Measurements from ENCODE around the gene CD6. TPM values are rescaled to one million over a fixed set of nuclear protein-coding genes. Genes with fewer than 3 reads are reported as not detected.
A peak's percentile ranks its signal among the peaks of the same experiment; 100 is the strongest.

The CD6 gene
- total and polyA plus RNA-seq, 10 of the 15 experiments (the other 5 are each of a cell fraction or from before 2014, with no cell fraction given), result 0.37 to 17.6 (median 6.2) TPM

GRCh38 chr11:61035526-61035835 lies 64.0 kb downstream of the CD6 start (continued):
- no peak for TF ChIP-seq ZBTB4 (CRISPR knock-in tag; IDR thresholded peaks at IDR 0.05)
- no peak for TF ChIP-seq NFIC (IDR thresholded peaks at IDR 0.05; ENCODE audit: low read depth, low read length)
- no peak for TF ChIP-seq NR2F1 (conservative IDR thresholded peaks at IDR 0.05)
- TF ChIP-seq CBX3 (IDR thresholded peaks at IDR 0.05; ENCODE audit: borderline replicate concordance, low read depth), result no peak

- ATAC-seq, result no peak
- no peaks in the 10 kb centered on the region; the same call in none of the 2 replicates for H3K79me2 ChIP-seq (ENCODE audit: control insufficient read depth, insufficient read depth, low read length)
- H3K27ac ChIP-seq (ENCODE audit: control insufficient read depth, insufficient read depth), result no peak overlapping the region
- no peaks in the 10 kb centered on the region for H3K27me3 ChIP-seq (replicated peaks in 1 of 2; ENCODE audit: control insufficient read depth in 2 of 2, insufficient read depth in 2 of 2, low read length in 1 of 2)
- 84% methylated on average over 5 of the region's 5 CpGs for WGBS (ENCODE audit: insufficient coverage, insufficient replicate concordance, low lambda C conversion rate, missing lambda C conversion rate)
- H2AFZ ChIP-seq (ENCODE audit: control insufficient read depth, low read depth, low read length), result no peak overlapping the region
- peaks cover 9% of the 10 kb centered on the region for H3K4me1 ChIP-seq (ENCODE audit: control insufficient read depth, insufficient read depth, low read length)
- ChIA-PET SMC1A (ENCODE audit: uncharacterized antibody, unreplicated experiment) (no interaction called here), RAD21 (ENCODE audit: unreplicated experiment) (interaction anchor here (1.0 kb wide), 1 partner anchor 68 kb away, joined by 3 read pairs; no protein-coding TSS in a partner anchor), CTCF (interaction anchor here (0.7 kb wide), 1 partner anchor 20 kb away, joined by 3 read pairs; no protein-coding TSS in a partner anchor), POLR2A (no interaction called here)
- DNase-seq (ENCODE audit: low read depth, low spot score), result no peak
- no peaks in the 10 kb centered on the region for H3K9me3 ChIP-seq (replicated peaks; ENCODE audit: control insufficient read depth, insufficient read depth, low read length)
- no peak overlapping the region for H3K4me2 ChIP-seq (ENCODE audit: control insufficient read depth, insufficient read depth)
- in situ Hi-C loops (cut with MboI) (no loop called here), intact Hi-C loops (cut with micrococcal nuclease; ENCODE audit: unreplicated experiment) (no loop called here)
- H3K36me3 ChIP-seq (ENCODE audit: control insufficient read depth in 2 of 2, insufficient read depth in 2 of 2, low read length in 1 of 2), result no peaks in the 10 kb centered on the region
- no peak for FAIRE-seq
- no TSS peak for BruUV-seq (replicated peaks)
- no peak overlapping the region for H3K9ac ChIP-seq (ENCODE audit: control insufficient read depth, insufficient read depth, low read length)
- TF ChIP-seq JUNB (IDR thresholded peaks at IDR 0.05), result peak; percentile 20; the same call in 1 of the 2 replicates
- TF ChIP-seq CREB1 (IDR thresholded peaks at IDR 0.05; ENCODE audit: low read depth), result no peak
- H4K20me1 ChIP-seq (ENCODE audit: control insufficient read depth, insufficient read depth), result no peaks in the 10 kb centered on the region
- no peak overlapping the region for H3K4me3 ChIP-seq
Measured at GRCh38 chr11:61037441-61038093, 66.1 kb downstream of the CD6 start.
